Inflammatory macrophage (primary cell): ENCODE data around the gene GJA3.
A peak's percentile ranks its signal among the peaks of the same experiment; 100 is the strongest.

Experiments
- DNase-seq, 2 donors: peaks; one replicate each; pipeline ENCODE4 v3.0.0-alpha.2; 2020 to 2022
- total RNA-seq, 18 experiments: gene quantifications; one replicate each; lab custom pipeline; 2026; ENCODE audit warnings: mixed read lengths in 6 of 18, inconsistent platforms in 2 of 18; lab: John Stamatoyannopoulos, UW

The GJA3 gene
- 0 to 0.49 (median 0.14) reads per million in 18 experiments for total RNA-seq

GRCh38 chr13:20160306-20161274 lies at the start of gene GJA3:
GJA3 (minus strand) TSS chr13:20161052; CDS start chr13:20143288, 17,764 bp downstream.
- DNase-seq, result no peak

DNA sequence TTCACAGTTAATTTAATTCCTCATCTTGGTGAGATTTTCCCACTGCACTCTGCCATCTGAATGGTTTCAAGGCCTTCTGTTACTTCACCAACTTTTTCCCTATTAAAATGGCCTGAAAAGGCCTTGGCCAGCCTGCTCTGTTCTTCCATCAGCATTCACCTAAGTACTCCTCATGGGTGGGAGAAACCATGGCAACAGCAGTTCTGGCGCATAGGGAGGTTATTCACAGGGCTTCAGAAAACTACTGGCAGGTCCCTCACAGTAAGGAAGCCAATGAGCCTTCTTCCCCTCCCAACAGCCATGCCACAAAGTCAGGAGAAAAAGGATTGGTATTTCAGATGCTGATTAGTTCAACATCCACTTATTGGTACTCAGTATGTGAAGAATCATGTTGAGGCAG lies 49.1 kb upstream of the GJA3 start:
- no peak for DNase-seq

DNA sequence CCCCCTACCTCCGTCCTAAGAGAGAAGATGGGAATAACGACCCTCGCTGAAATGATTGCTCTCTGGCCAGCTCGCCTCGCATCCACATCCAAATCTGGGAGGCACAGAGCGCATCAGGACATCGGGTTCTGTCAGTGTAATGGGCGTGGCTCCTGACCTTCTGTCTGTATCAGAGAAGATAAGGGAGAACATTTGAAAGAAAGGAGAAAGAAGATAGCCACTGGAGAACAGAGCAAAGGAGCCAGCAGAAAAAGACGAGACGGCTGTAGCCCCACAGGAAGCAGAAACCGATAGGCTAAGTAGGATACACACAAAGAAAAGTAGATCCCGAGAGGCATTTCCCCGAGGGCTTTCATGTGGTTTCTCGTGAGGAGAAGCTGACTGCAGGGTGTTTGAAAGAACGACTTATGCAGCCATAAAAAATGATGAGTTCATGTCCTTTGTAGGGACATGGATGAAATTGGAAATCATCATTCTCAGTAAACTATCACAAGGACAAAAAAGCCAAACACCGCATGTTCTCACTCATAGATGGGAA lies 45.9 kb upstream of the GJA3 start:
- no peak for DNase-seq

- DNase-seq, result peak; percentile 26 to 50
Measured at GRCh38 chr13:20206065-20206697, 45.3 kb upstream of the GJA3 start.

- no peak for DNase-seq
Measured at GRCh38 chr13:20198781-20199180, 37.9 kb upstream of the GJA3 start.

- peak; percentile 54 to 85 for DNase-seq
Measured at GRCh38 chr13:20197361-20197834, 36.5 kb upstream of the GJA3 start.

DNA sequence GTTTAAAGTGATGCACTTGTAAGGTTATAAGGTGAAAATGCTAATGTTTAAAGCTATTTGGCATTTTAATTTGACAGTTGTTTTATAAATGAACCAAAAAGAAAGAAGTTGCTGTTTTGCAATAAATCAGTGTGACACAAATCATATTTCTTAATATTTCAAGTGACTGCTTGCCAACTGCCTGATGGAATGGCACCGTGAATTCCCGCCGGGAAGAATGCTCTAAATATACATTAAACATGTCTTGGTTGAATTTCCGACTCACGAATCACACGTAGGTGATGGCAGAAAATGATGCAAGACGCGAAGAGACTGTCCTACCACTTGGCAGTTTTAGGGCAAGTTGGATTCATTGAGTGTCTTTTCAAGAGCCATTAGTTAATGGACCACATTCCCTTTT lies 34.9 kb upstream of the GJA3 start:
- peak; percentile 36 to 52 for DNase-seq

GRCh38 chr13:20193907-20194631 lies 33.2 kb upstream of the GJA3 start:
- DNase-seq, result no peak

DNA sequence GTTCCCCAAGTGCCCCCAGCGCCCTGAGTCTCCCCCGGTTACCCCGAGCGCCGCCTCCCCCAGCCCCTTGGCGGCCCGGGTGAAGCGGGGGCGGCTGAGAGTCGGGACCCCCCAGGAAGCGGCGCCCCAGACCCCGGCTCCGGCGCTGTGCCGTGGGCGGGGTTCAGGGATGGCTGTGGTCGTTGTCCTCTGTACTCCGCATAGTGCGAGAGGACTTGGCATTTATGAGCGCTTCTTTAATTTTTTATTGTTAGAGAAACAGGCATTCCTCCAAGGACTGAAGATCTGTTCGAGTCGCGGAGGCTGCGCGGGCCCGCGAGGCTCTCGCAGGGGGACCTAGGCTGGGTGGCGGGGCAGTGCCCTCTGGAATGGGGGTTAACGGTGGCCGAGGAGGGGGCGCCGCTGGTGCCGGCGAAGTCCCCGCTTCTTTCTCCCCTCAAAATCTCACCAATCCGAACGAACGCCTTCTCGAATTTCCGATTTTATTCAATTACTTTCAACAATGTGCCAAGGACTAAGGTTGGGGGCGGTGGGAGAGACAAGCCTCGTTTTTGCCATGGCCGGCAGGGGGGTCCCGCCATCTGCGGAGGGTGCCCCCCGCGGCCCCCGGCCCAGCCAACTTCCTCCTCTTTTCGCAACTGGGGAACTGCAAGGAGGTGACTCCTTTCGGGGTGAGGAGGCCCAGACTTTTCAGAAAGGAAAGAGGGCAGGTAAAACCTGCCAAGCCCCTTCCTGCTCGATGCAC lies 32.5 kb upstream of the GJA3 start:
- no peak for DNase-seq

GRCh38 chr13:20192836-20193161 lies 31.9 kb upstream of the GJA3 start, which contains the start of gene GJB2:
GJB2 (minus strand) TSS chr13:20192938; CDS start chr13:20189581, 3,357 bp downstream.
- DNase-seq, result no peak

GRCh38 chr13:20192158-20192835 lies 31.4 kb upstream of the GJA3 start:
- DNase-seq, result peak; percentile 22 to 39

DNA sequence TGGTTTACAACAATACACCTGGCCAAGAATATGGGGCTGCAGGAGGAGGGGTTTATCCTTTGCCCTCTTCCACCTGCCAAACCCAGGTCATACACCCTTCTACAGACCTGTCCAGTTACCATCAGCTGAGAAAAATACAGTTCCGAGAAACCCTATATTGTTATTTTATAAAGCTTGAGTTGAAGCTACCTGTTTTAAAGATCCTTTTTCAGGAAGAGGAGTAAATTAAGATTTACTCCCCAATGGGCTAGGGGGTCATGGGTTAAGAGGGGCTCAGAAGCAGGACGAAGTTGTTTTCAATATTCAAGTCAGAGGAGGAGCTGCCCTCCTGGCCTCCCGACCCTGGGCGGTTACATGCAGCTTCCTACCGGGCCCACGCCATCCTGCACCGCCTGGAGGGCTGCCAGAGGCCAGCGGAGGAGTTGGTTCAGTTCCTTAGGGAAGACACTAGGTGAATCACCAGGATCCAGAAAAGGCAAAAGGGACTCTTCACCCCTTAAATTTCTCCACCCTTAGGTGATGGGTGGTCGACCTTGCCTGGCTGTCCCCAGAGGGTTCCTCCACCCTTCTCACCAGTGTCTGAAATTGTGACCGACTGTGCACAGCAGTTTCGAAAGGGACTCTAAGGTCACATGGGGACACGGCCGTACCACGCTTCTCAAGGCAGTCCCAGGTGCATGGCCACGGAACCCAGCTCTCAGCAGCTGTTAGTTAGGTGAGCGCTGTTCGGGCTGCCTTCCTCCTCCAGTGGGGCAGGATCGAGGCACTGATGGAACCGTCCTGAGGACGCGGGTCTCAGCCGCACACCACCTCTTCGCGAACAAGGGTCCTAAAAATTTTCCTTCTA lies 30.7 kb upstream of the GJA3 start:
- DNase-seq, result peak; percentile 46 to 78

DNA sequence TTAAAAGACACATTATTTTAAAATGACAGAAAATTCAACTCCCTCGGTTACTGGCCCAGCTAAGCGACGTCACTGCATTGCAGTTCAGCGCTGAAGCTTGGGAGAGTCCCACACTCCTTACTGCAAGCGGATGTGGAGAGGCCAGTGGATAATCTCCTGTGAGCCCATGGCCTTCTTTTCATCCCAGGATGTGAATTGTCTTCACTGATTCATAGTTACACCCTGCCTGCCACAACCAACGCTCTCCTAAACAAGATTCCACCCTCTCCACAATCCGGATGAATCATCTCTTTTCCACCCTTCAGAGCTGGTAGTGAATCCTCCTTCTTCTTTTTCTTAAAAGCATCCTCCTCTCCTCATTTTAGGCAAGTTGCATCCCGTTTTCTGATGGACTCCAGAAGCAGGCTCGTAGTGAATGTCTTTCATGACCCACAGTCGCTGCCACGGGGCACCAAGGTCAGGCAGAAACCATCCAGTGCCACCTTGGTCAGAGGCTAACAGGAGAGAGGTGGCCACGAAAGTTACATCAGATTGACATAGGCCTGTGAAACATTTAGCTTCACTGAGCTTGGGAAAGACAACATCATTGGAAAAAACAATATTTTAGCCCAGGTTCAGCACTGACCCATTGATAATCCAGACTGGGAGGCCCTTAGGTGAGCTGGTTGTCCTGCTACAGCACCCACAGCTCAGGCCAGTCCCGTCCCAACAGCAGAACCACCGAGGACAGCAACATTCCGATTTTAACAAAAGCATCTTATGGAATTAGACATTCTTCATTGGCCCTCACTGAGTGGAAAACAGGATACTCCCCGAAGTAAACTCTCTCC lies 29.8 kb upstream of the GJA3 start:
- no peak for DNase-seq

GRCh38 chr13:20190076-20190475 lies 29.2 kb upstream of the GJA3 start:
- no peak for DNase-seq

- DNase-seq, result peak; percentile 73 to 74
Measured at GRCh38 chr13:20188667-20189553, 28.1 kb upstream of the GJA3 start.

DNA sequence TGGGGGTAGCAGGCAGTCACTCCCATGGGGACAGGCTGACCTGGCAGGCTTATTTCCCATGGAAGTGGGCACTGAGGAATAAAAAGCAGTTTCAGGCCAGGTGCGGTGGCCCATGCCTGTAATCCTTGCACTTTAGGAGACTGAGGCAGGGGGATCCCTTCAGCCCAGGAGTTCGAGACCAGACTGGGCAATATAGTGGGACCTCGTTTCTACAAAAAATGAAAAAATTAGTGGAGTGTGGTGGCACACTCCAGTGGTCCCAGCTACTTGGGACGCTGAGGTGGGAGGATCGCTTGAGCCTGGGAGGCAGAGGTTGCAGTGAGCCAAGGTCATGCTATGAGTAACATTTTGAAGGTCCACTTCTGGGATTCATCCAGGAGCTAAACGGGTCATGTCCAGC lies 25.9 kb upstream of the GJA3 start:
- DNase-seq, result no peak

- DNase-seq, result no peak
Measured at GRCh38 chr13:20185366-20186056, 24.7 kb upstream of the GJA3 start.
